HT1080 (cell line): Measurements from ENCODE around the gene MGAT3. TPM values are rescaled to one million over a fixed set of nuclear protein-coding genes. Genes with fewer than 3 reads are reported as not detected.
"Not testable (repeated sequence)": the region's sequence is repeated elsewhere in the genome, so short reads cannot be mapped to it uniquely, and the experiment has no call there.

Experiments used
- DNase-seq: peaks from one replicate; pipeline ENCODE4 v3.0.0-alpha.2; 2015; ENCODE audit warnings: low read depth
- polyA plus RNA-seq, 2 experiments: library from polyadenylated mRNA; depleted of rRNA; stranded (reverse); fragments of >200 nt; gene quantifications; 2 replicates each; pipeline ENCODE4 v1.2.3, GENCODE V29; 2015
- total RNA-seq: library from RNA; depleted of rRNA; stranded (reverse); fragments of >200 nt; shearing (Covaris generic); gene quantifications from 2 replicates; pipeline ENCODE4 v1.2.3, GENCODE V29; 2014; rRNA removed

Gene MGAT3, protein sequence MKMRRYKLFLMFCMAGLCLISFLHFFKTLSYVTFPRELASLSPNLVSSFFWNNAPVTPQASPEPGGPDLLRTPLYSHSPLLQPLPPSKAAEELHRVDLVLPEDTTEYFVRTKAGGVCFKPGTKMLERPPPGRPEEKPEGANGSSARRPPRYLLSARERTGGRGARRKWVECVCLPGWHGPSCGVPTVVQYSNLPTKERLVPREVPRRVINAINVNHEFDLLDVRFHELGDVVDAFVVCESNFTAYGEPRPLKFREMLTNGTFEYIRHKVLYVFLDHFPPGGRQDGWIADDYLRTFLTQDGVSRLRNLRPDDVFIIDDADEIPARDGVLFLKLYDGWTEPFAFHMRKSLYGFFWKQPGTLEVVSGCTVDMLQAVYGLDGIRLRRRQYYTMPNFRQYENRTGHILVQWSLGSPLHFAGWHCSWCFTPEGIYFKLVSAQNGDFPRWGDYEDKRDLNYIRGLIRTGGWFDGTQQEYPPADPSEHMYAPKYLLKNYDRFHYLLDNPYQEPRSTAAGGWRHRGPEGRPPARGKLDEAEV
- 0.10 TPM in 2 replicates for total RNA-seq
- 0.03 and 0.06 TPM in 2 replicates for polyA plus RNA-seq (2015; cell fraction: cytosol; rRNA removed)
- polyA plus RNA-seq (2015; cell fraction: nucleus; rRNA removed), result 0.04 and 0.05 TPM in 2 replicates

GRCh38 chr22:39456522-39457197, at the start of gene MGAT3:
MGAT3 (plus strand) TSS chr22:39457012; CDS start chr22:39487348, 30,336 bp downstream.
- no peak for DNase-seq

GRCh38 chr22:39408173-39408572, 48.6 kb upstream of the MGAT3 start:
- no peak for DNase-seq

DNA sequence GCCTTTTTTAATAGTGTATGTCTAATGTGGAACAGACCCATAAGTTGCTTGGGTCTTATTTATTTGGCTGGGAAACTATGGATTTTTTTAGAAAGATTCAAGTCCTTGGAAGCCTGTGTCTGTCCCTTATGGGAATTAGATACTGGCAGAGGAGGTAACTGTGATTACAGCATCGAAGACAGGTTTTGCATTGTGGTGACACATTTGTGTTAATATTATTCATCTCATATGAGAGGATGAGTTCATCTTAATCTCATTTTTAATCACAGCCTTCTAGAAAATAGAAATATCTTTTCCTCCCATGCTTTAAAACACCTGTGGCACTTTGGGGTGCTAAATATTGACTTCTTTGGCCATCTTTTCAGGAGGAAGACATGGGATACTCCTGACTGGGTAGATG, 48.0 kb upstream of the MGAT3 start:
- no peak for DNase-seq

DNA sequence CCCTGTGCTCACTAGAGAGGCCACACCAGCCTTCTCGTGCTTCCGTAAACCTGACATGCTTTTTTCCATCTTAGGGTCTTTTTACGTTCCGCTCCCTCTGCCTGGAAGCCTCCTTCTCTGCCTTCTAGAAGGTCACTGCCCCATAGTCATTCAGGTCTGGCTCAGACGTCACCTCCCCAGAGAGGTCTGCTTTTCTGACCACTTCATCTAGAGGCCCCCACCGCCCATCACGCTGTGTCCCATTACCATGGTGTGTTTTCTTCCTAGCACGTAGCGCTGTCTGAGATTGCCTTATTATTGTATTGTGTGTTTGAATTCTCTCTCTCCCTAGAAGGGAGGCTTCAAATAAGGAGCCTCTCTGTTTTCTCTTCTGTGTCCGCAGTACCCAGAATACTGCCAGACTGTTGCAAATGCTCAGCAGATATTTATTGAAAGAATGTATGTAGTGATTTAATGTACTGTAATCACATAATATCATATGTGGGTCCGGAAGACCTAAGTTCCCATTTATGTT, 47.2 kb upstream of the MGAT3 start:
- no peak for DNase-seq

GRCh38 chr22:39410264-39410663, 46.5 kb upstream of the MGAT3 start:
- no peak for DNase-seq

DNA sequence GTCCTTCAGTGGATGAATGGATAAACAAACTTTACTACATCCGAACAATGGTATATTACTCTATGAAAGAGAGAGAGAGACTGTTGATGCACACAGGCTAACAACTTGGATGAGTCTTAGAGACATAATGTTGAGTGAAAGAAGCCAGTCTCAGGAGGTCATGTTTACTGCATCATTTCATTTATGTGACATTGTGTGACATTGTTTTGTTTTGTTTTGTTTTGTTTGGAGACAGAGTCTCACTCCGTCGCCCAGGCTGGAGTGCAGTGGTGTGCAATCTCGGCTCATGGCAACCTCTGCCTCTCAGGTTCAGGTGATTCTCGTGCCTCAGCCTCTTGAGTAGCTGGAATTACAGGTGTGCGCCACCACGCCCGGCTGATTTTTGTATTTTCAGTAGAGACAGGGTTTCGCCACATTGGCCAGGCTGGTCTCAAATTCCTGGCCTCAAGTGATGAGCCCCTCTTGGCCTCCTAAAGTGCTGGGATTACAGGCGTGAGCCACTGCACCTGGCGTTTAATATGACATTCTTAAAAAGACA, 44.9 kb upstream of the MGAT3 start:
- not testable (repeated sequence) for DNase-seq

DNA sequence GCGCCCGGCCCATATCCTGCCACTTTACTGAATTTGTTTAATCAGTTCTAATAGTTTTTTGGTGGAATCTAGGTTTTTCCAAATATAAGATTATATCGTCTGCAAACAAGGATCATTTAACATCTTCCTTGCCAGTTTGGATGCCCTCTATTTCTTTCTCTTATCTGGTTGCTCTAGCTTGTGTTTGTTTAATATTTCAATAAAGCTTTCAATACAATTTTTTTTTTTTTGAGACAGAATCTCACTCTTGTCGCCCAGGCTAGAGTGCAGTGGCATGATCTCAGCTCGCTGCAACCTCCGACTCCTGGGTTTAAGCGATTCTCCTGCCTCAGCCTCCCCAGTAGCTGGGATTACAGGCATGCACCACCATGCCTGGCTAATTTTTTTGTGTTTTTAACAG, 43.6 kb upstream of the MGAT3 start:
- not testable (repeated sequence) for DNase-seq

DNA sequence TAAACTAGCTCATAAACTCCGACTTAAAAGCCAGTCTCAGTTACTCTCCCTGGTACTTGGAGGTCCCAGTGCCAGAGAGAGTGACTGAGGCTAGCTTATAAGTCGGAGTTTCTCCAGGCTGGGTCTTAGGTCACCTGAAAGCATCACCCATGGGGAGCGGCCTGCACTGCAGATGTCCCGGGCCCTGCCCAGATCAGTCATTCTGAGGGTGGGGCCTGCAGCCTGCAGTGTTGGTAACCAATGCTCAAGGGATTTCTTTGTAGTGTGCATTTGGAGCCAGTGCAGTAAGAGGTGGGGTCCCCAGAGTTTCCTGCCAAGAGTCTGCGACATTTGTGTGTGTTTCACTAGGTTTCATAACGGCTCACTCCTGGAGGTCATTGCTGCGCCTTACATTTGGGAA, 42.4 kb upstream of the MGAT3 start:
- DNase-seq, result no peak

GRCh38 chr22:39414886-39415285, 41.9 kb upstream of the MGAT3 start:
- no peak for DNase-seq

DNA sequence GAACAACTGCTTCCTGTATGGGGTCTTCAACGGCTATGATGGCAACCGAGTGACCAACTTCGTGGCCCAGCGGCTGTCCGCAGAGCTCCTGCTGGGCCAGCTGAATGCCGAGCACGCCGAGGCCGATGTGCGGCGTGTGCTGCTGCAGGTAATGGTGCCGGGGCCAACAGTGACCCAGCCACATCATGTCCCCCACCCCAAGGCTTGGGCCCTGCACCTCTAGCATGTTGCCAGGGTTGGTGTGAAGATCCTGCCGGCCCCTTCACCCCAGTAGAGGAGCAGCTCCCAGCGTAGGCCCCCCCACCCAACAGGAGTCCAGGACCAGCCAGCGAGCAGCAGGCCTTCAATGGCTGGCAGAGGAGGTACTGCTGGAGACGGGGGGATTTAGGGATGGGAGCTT, 41.3 kb upstream of the MGAT3 start:
- DNase-seq, result no peak

- DNase-seq, result no peak
Observed at GRCh38 chr22:39416319-39416718, 40.5 kb upstream of the MGAT3 start.

DNA sequence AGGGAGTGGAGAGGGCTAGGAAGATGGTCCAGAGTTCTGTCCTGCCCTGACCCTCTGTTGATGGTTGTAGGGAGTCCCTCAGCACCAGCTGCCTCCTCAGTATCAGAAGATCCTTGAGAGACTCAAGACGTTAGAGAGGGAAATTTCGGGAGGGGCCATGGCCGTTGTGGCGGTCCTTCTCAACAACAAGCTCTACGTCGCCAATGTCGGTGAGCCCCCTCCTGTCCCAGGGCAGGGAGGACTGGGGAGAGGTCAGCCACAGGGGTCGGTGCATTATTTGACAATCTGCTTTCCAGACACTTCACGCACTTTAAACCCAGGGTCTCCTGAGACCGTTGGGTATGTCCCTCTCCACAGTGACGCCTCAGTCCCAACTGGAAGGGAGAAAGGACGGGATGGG, 39.2 kb upstream of the MGAT3 start:
- no peak for DNase-seq

DNA sequence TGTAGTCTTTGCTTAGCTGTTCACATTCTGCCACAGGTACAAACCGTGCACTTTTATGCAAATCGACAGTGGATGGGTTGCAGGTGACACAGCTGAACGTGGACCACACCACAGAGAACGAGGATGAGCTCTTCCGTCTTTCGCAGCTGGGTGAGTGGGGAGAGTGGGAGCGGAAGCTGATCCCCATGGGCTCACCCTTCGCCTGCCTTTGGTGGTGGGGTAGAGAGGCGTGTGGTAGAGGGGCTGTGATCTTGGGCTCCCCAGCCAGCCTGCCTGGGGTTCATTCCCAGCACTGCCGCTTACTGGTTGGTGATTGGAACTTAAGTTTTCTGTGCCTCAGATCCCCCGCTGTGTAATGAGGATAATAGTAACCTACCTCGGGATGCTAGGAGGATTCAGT, 38.1 kb upstream of the MGAT3 start:
- no peak for DNase-seq

DNA sequence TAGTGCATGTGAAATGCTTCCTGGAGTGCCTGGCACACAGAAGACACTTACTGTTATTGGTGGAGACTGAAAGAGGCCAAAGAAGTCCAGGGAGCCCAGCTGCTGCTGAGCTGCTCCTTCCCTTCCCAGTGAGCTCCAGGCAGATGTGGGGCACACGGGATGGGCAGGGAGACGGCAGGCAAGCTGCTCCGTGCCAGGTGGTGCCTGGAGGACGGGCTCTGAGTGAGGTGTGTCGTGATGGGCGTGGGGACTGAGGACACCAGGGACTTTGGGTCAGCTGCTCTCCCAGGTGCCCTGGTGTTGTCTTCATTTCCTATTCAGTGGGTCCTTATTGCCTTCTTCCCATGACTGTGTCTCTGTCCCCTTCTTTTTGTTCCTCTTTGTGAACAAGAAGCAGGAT, 37.7 kb upstream of the MGAT3 start:
- DNase-seq, result no peak

- DNase-seq, result no peak
Observed at GRCh38 chr22:39419911-39420310, 36.9 kb upstream of the MGAT3 start.

DNA sequence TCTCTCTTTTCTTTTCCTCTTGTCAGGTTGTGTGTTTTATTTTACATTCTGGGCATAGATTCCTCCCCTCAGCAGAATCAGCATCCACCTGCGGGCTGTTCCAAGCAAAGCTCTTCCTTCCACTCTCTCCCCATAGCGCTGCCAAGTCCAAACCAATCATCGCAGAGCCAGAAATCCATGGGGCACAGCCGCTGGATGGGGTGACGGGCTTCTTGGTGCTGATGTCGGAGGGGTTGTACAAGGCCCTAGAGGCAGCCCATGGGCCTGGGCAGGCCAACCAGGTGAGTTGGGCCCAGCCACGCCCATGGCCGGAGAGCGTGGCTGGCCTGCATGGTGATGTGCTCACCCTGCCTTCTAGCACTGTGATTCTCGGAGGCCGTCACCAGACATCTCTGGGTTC, 35.1 kb upstream of the MGAT3 start:
- no peak for DNase-seq

- no peak for DNase-seq
Observed at GRCh38 chr22:39422101-39422500, 34.7 kb upstream of the MGAT3 start.

- DNase-seq, result no peak
Observed at GRCh38 chr22:39422721-39423120, 34.1 kb upstream of the MGAT3 start.

GRCh38 chr22:39423976-39424375, 32.8 kb upstream of the MGAT3 start:
- no peak for DNase-seq

DNA sequence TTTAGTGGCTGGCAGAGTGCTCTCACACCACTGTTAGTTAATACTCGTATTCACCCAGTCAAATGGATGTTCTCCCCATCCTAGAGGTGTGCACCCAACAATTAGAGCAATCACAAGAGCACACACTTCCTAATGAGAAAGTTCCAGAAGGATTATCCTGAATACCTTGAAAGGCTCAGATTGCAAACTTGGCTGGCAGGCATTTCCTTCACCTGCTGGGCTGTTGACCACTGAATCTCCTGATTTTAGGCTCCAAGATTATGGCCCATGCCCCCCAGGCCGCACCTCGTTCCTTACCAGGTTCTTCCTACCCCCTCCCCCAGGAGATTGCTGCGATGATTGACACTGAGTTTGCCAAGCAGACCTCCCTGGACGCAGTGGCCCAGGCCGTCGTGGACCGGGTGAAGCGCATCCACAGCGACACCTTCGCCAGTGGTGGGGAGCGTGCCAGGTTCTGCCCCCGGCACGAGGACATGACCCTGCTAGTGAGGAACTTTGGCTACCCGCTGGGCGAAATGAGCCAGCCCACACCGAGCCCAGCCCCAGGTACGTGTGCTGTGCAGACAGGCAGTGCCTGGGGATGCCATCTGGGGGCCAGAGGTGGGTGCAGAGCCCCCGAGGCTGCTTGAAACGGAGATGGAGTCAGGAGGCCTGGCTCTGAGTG, 30.3 kb upstream of the MGAT3 start:
- no peak for DNase-seq
